HFF-Myc (cell line): ENCODE results near the gene AMT.

ENCODE experiments used
- DNase-seq: peaks from one replicate; pipeline ENCODE4 v3.0.0-alpha.2; 2011; ENCODE audit warnings: low read depth; ENCODE audit errors: extremely low read depth
- H3K4me3 ChIP-seq: replicated peaks from 2 replicates; pipeline ENCODE4 v1.5.1; 2011; ENCODE audit warnings: low read depth, mild to moderate bottlenecking, control low read depth, low read length
- CTCF ChIP-seq: IDR thresholded peaks from 2 replicates; pipeline ENCODE4 v1.5.1; 2012; ENCODE audit warnings: mild to moderate bottlenecking, low read depth, low read length, control low read depth; ENCODE audit errors: missing control alignments

Gene AMT

DNA sequence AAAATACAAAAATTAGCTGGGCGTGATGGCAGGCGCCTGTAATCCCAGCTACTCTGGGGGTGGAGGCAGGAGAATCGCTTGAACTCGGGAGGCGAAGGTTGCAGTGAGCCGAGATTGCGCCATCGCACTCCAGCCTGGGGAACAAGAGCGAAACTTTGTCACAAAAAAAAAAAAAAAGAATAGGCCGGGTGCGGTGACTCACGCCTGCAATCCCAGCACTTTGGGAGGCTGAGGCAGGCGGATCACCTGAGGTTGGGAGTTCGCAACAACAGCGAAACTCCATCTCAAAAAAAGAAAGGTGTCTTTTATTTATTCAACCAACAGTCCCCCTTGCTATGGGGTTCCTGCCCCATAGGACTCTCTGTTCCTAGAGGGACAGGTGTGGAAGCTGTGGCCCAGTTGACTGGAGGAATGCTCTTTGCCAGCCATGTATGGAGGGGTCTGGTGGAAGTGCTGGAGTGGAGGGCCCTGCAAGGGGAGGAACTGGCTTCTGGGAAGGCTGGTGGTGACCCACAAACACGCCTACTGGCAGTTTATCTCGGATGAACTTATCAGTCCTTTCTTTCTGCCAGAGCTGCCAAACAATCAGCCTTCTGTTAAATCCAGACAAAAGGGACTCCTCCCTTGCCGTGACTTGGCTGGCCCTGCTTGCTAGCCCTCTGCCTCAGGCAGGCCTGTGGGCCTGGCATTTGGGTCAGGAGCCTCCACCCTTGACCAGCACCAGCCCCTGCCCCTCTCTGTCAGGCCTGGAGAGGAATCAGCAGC, 43.2 kb upstream of the AMT start:
- no peak overlapping the region for H3K4me3 ChIP-seq
- no peak for DNase-seq
- TF ChIP-seq CTCF, result no peak

- no peak for DNase-seq
- no peak for TF ChIP-seq CTCF
- no peak overlapping the region for H3K4me3 ChIP-seq
Measured at GRCh38 chr3:49462222-49462621, 39.9 kb upstream of the AMT start.

- no peak overlapping the region for H3K4me3 ChIP-seq
- TF ChIP-seq CTCF, result no peak
- no peak for DNase-seq
Measured at GRCh38 chr3:49461443-49462171, 39.3 kb upstream of the AMT start.

GRCh38 chr3:49460956-49461355, 38.7 kb upstream of the AMT start:
- no peak for TF ChIP-seq CTCF
- no peak overlapping the region for H3K4me3 ChIP-seq
- no peak for DNase-seq

GRCh38 chr3:49460188-49460890, 38.1 kb upstream of the AMT start:
- DNase-seq, result no peak
- H3K4me3 ChIP-seq, result no peak overlapping the region
- TF ChIP-seq CTCF, result no peak

DNA sequence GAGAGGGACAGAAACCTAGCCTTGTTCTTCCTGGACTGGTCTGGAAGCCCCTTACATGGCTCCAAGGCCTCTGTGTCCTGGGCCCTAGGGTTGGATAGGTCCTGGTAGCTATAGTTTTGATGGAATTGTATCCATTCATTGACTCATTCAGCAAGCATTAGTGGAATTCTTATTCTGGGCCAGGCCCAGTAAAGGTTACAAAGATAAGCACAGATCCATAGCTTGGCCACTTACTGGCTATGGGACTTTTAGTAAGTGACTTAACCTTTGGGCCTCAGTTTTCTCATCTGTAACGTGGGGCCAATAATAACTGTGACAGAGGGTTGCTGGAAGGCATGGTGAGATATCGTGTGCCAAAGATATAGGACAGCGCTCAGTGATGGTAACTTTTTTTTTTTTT, 34.2 kb upstream of the AMT start:
- DNase-seq, result no peak
- no peak for TF ChIP-seq CTCF
- no peak overlapping the region for H3K4me3 ChIP-seq
